Upper lobe of left lung (tissue), 4 donors: ENCODE measurements around the gene SNTG2.

Experiments
- CTCF ChIP-seq, 6 experiments: fragments of 450-650 bp in 4 of 6; fragments of 200-600 bp in 2 of 6; sonication (generic) in 2 of 6; IDR thresholded peaks; one replicate each; pipeline ENCODE4 v1.5.1; 2016 to 2019; ENCODE audit warnings: antibody characterized with exemption in 6 of 6
- POLR2A ChIP-seq, 4 donors: fragments of 450-650 bp; IDR thresholded peaks; one replicate each; pipeline ENCODE4 v1.5.1; 2016 to 2017; ENCODE audit warnings: antibody characterized with exemption in 4 of 4, mild to moderate bottlenecking in 2 of 4
- POLR2AphosphoS5 ChIP-seq, 2 donors: sonication (generic); formaldehyde crosslinking; IDR thresholded peaks; one replicate each; pipeline ENCODE4 v1.5.1; 2017; ENCODE audit warnings: antibody characterized with exemption in 2 of 2

- TF ChIP-seq CTCF (IDR thresholded peaks at IDR 0.05), result no peak
- no peak for TF ChIP-seq POLR2AphosphoS5 (IDR thresholded peaks at IDR 0.05)
- no peak for TF ChIP-seq POLR2A (IDR thresholded peaks at IDR 0.05)
Measured at GRCh38 chr2:985317-985898, 34.8 kb downstream of the SNTG2 start.
